ENCODE measurements around the gene TNRC6C. TPM values are rescaled to one million over a fixed set of nuclear protein-coding genes. Genes with fewer than 3 reads are reported as not detected.

TNRC6C gene
- total and polyA plus RNA-seq, 2 of the 13 experiments (the other 11 are each of a cell fraction or from before 2014, with no cell fraction given), result 0.66 to 4.9 TPM

GRCh38 chr17:78126895-78127238 is 168.4 kb downstream of the TNRC6C start (continued):
- TF ChIP-seq HNF1A (IDR thresholded peaks at IDR 0.05; ENCODE audit: low read depth), result no peak
- TF ChIP-seq HNF1A (CRISPR knock-in tag; IDR thresholded peaks at IDR 0.05; ENCODE audit: borderline replicate concordance), result no peak
- no peak for TF ChIP-seq YEATS4 (CRISPR knock-in tag; IDR thresholded peaks at IDR 0.05; ENCODE audit: borderline replicate concordance)
- TF ChIP-seq, protein P1, sequence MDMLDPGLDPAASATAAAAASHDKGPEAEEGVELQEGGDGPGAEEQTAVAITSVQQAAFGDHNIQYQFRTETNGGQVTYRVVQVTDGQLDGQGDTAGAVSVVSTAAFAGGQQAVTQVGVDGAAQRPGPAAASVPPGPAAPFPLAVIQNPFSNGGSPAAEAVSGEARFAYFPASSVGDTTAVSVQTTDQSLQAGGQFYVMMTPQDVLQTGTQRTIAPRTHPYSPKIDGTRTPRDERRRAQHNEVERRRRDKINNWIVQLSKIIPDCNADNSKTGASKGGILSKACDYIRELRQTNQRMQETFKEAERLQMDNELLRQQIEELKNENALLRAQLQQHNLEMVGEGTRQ (IDR thresholded peaks at IDR 0.05; ENCODE audit: low read depth, low read length), result no peak
- TF ChIP-seq, protein P1 (CRISPR knock-in tag; IDR thresholded peaks at IDR 0.05; ENCODE audit: borderline replicate concordance), result no peak
- TF ChIP-seq ZNF766 (CRISPR knock-in tag; IDR thresholded peaks at IDR 0.05; ENCODE audit: borderline replicate concordance), result 0 out of 2 replicates have a peak, but pooled peaks have one; percentile 4
- no peak for TF ChIP-seq ZNF891 (CRISPR knock-in tag; IDR thresholded peaks at IDR 0.05)
- 0 out of 2 replicates have a peak, but pooled peaks have one; percentile 10 for TF ChIP-seq RFXAP (CRISPR knock-in tag; IDR thresholded peaks at IDR 0.05; ENCODE audit: borderline replicate concordance)
- TF ChIP-seq ZNF496 (CRISPR knock-in tag; IDR thresholded peaks at IDR 0.05; ENCODE audit: insufficient replicate concordance), result no peak
- TF ChIP-seq EP300 (IDR thresholded peaks at IDR 0.05; ENCODE audit: low read depth in 2 of 2, low read length in 2 of 2), result no peak
- TF ChIP-seq EP300 (CRISPR knock-in tag; IDR thresholded peaks at IDR 0.05; ENCODE audit: borderline replicate concordance), result no peak
- no peak for TF ChIP-seq ZNF331 (CRISPR knock-in tag; IDR thresholded peaks at IDR 0.05)
- TF ChIP-seq ZNF670 (CRISPR knock-in tag; IDR thresholded peaks at IDR 0.05; ENCODE audit: borderline replicate concordance), result no peak
- no peak for TF ChIP-seq SKI (IDR thresholded peaks at IDR 0.05; ENCODE audit: partially characterized antibody)
- no peak for TF ChIP-seq KAT7 (CRISPR knock-in tag; IDR thresholded peaks at IDR 0.05; ENCODE audit: borderline replicate concordance)
- TF ChIP-seq, protein P2, sequence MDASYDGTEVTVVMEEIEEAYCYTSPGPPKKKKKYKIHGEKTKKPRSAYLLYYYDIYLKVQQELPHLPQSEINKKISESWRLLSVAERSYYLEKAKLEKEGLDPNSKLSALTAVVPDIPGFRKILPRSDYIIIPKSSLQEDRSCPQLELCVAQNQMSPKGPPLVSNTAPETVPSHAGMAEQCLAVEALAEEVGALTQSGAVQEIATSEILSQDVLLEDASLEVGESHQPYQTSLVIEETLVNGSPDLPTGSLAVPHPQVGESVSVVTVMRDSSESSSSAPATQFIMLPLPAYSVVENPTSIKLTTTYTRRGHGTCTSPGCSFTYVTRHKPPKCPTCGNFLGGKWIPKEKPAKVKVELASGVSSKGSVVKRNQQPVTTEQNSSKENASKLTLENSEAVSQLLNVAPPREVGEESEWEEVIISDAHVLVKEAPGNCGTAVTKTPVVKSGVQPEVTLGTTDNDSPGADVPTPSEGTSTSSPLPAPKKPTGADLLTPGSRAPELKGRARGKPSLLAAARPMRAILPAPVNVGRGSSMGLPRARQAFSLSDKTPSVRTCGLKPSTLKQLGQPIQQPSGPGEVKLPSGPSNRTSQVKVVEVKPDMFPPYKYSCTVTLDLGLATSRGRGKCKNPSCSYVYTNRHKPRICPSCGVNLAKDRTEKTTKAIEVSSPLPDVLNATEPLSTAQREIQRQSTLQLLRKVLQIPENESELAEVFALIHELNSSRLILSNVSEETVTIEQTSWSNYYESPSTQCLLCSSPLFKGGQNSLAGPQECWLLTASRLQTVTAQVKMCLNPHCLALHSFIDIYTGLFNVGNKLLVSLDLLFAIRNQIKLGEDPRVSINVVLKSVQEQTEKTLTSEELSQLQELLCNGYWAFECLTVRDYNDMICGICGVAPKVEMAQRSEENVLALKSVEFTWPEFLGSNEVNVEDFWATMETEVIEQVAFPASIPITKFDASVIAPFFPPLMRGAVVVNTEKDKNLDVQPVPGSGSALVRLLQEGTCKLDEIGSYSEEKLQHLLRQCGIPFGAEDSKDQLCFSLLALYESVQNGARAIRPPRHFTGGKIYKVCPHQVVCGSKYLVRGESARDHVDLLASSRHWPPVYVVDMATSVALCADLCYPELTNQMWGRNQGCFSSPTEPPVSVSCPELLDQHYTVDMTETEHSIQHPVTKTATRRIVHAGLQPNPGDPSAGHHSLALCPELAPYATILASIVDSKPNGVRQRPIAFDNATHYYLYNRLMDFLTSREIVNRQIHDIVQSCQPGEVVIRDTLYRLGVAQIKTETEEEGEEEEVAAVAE (CRISPR knock-in tag; IDR thresholded peaks at IDR 0.05; ENCODE audit: borderline replicate concordance), result no peak
- TF ChIP-seq FOXK2 (IDR thresholded peaks at IDR 0.05), result no peak
- no peak for TF ChIP-seq AGO1 (IDR thresholded peaks at IDR 0.05; ENCODE audit: low read depth, low read length, poor library complexity, severe bottlenecking)
- TF ChIP-seq ZNF839 (CRISPR knock-in tag; IDR thresholded peaks at IDR 0.05; ENCODE audit: borderline replicate concordance), result no peak
- 0 out of 2 replicates have a peak, but pooled peaks have one; percentile 2 for TF ChIP-seq ZNF629 (CRISPR knock-in tag; conservative IDR thresholded peaks at IDR 0.05)
- no peak for TF ChIP-seq PAF1 (CRISPR knock-in tag; IDR thresholded peaks at IDR 0.05)
- TF ChIP-seq RNF2 (conservative IDR thresholded peaks at IDR 0.05; ENCODE audit: low read depth), result no peak
